Activated T-cell treated with anti-CD3 and anti-CD28 coated beads for 24 hours (primary cell): ENCODE data around the gene COBLL1.

Experiments
- DNase-seq: peaks from one replicate; pipeline ENCODE4 v3.0.0-alpha.2; 2020; ENCODE audit warnings: low read depth

COBLL1 gene

DNA sequence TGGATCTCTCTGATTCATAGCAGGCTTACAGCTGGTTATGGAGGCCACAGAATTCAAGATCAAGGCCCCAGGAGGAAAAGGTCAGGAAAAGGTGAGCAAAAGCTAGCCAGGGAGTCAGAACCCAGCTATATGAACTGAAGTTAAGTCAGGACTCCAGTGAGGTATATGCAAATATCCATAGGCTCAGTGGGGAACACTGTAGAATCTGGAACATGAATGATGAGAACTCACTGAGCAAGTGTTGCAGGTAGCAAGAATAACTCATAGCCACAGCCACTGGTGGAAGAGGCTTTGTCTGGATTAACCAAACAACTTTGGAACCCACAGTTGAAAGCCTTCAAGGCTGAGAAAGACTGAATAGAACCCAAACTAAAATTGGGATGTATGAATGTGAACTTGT lies 24.7 kb downstream of the COBLL1 start:
- no peak for DNase-seq

DNA sequence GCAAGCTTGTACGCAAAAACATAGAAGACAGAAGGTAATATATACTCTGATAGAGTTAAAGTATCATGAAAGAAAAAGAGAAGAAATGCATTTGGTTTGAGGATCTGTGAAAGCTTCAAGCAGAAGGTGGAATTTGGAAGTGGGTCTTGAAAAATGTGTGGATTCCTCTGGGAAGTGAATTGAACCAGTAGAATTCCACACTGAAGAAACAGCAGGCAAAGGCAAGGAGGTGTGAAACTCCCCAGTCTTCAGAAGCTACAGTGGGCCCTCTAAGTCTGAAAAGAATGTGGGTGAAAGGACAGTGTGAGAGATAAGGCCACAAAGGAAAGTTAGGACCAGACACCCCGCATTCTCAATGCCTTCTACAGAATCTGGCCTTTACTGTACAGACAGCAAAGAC lies 25.6 kb downstream of the COBLL1 start:
- DNase-seq, result no peak

DNA sequence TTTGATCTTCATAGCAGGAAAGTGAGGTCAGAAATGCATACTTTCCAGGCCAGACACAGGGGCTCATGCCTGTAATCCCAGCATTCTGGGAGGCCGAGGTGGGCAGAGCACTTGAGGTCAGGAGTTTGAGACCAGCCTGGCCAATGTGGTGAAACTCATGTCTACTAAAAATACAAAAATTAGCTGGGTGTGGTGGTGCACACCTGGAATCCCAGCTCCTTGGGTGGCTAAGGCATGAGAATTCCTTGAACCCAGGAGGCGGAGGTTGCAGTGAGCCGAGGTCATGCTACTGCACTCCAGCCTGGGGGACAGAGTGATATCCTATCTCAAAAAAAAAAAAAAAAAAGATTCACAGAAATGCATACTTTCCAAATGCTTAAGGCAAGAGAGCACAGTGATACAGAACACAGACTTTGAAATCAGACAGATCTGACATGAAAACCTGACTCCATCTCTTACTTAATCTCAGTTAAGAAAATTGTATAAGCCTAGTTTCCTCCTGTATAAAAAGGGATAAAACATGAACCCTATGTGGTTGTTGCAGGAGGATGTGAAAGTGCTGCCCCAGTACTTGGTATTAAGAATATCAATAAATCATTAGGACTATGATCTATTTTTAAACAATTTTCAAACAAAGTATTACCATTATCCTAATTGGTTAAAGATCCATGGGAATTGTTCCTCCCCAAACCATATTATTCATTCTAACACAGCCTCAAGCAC lies 26.4 kb downstream of the COBLL1 start:
- DNase-seq, result no peak

DNA sequence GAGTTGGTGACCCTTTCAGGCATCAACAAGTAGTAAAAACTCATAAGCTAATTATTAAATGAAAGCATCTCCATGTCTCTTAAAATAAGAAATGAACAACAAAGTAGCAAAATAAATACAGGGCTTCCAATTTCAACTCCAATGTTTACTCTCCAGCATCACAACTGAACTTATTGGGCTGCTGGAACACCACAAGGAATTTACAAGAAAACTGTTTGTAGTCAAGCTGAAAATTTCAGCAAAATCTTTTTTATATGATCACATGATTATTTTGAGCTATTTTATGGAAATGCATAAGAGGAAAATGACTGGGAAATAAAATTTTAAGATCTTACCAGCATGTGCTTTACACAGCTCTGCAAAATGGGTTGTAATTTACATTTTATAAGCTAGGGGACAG lies 28.1 kb downstream of the COBLL1 start:
- no peak for DNase-seq

DNA sequence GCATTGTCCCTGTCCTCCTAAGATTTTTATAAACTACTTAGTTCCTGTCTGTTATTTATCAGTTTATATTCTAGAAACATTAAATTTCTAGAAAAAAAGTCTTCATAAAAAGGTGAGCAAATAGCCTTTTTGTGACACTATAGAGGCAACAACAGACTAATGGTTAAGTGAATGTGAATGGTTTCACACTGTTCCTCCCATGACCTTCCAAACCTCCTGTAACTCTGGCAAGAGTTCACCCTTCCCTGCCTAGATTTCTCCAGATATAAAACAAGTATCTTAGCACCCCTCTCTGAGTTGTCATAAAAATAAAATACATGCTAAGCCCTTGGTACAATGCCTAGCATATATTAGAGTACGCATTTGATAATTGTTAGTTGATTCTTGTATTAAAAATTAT lies 29.2 kb downstream of the COBLL1 start:
- no peak for DNase-seq

DNA sequence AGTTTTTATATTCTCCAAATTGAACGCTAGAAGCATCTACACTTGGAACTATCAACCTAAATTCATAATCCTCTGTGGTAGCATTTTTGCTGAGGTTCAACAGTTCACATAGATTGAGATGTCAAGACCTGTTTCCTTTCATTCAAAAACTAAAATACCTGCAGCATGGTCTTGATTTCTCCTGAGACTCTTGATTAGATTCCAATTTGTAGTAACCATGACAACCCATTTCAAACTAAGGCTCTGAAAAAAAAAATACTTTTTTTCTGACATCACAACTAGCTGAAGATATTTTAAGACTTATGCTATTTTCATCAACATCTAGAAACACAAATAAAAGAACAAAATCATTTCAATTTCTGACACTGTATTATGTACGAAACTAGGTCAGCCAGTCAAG lies 29.8 kb downstream of the COBLL1 start:
- no peak for DNase-seq

DNA sequence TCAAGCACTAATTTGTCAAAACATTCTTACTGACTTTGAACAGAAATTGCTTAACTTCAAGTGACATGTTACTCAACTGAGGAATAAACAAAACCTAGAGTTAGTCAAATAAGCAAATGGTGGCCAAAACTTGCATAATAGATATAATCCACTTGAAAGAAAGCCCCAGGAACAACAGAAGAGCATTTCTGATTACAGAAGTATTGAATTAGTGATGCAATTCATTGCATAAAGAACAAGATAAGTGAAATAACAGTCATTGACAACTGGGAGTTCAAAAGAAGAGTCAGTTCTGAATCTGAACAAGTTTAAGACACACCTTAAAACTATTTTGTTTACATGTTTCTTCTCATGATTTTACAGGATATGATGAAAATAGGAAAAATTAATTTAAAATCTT lies 30.8 kb downstream of the COBLL1 start:
- DNase-seq, result no peak

DNA sequence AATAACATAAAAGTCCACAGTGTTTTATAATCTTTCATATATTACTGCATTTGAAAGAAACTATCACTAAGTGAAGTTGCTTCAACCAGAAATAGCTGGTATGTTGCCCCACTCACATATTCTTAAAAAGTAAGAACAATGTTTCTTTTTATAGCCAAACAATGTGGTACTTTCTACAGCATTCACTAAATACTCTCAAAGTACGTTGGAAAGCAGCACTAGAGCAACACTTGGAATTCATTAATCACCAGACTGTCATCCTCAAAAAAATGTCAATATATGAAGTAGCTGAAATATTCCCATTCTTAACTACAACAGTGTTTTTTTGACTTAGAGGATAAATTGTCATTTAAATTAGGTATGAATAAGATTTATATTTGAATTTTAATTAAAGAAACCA lies 32.8 kb downstream of the COBLL1 start:
- DNase-seq, result no peak

DNA sequence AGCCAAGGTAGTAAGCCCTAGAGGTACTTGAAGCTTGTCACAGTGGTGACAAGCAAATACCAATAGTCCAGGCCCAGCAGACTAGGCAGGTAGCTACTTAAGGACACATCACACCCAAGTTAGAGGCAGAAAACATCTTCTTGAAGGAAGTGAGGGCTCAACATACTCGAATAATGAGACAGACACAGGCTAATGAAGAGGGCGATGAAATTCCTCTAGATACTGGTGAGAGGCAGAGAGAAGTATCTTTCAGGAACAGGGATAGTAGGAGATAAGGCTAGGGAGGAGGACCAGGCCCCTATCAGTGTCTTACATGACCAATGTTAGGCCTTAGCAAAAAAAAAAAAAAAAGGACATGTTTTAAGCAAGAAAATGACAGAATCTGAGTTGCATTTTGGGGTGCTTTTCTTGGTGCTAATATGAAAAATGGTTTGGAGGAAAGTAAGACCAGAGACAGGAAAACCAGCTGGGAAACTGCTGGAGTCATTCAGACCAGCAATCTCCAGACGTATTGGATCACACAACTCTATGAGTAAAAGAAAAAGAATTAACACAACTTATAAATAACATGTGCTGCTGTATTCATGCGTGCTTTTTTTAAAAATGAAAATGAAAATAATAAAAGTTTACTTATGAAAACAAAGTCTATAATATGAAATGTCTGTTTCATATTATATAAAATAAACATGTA lies 37.7 kb downstream of the COBLL1 start:
- no peak for DNase-seq

DNA sequence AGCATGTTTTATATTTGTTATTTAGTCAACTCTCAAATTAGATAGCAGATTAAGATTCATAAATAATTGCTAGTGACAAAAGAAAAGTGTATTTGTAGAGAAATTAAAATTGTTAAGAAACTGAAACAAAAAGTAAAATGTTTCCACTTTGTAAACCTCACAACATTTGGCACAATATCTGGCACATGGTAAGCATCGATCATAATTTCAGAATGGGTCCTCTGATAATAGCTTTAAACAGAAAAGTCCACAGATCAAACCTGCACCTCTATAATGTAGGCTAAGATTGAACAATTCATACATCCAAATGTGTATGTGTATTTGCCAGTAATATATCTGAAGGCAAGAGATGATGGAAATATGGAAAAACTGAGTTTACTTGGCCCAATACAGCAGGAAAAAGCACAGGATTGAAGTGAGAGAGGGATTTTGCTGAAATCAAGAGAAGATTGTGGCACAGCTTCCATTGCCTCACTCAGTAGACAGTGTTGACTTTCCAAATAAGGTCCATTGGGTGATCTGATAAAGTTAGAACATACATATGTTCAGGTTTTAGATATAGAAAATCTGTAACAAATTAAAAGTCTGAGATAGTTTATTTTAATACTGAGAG lies 39.4 kb downstream of the COBLL1 start:
- no peak for DNase-seq

DNA sequence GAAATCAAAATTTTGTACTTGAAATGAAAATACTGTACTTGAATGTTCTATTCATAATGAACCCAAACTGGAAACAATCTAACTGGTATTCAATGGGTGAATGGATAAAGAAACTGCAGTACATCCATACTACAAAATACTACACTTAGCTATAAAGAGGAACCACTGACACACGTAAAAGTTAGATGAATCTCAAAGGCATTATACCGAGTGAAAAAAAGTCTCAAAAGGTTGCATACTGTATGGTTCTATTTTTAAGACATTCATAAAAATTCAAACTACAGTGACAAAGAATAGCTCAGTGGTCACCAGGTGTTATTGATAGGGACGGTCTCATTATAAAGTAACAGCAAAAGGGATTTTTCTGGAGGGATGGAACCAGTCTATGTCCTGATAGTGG lies 41.1 kb downstream of the COBLL1 start:
- DNase-seq, result no peak

DNA sequence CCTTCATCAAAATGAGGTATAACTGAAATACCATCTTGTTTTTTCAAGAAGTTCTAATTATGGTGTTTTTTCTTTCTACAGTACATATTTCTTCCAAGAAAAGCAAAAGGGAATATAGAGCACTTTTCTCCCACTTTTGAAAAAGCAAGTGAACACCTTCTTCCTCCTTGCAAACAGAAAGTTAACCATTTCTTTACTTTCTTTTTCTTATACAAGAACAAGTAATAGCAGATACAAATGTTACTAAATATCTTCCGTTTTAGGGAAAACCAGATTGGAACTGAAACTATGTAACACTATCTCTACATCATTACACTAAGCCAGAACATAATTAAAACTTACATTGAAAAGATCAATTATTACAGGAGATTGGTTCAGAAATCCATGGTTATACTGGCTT lies 44.0 kb downstream of the COBLL1 start:
- DNase-seq, result no peak

DNA sequence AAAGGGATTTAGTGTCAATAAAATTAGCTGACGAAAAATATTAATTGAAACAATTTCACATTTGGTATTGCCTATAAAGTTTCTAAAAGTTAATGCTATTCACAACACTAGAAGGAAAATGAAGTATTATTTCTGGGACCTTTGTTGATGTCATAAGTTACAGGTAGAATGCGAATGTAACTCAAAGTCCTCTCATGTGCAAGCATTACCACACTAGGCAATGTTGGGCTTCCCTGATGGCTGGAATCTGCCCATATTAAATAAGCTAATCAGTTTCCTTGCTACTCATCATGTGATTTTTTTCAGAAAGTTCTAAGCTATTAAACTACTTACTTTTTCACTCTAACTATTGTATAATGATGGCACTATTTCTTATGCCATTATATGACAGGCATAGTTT lies 44.6 kb downstream of the COBLL1 start:
- no peak for DNase-seq

DNA sequence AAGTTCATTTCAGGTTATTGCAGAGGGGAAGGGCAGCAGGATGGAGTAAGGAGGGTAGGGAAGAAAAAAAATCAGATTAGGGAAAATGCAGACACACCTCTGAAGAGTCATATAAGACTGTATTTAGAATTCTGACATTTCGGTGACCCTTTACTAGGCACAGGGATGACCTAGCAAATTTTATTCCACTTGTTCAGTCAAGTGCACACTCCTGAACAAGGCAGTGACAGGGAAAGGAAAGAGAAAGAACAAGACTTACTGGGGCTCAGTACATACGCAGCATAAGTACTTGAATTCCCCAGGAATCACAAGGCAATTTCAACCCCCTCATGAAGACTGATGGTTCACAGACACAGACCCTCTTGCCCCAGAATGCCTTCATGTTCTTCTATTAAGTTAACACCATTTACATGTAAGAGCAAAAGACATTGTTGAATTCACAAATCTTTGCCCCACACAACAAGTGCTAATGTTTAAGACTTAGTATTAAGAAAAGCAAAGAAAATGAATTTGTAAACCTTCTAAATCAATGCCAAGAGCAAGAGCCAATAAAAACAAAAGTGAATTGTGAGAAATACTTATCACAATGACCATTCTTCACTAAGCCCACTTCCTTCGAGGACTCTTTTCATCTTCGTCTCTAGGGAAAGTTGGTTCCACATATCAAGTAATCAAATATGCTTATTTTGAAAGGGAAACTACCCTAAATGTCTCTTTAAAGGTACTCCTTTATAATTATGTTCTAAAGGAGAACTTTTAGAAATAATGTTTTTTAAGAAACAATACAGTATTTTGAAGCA lies 47.0 kb downstream of the COBLL1 start:
- no peak for DNase-seq

DNA sequence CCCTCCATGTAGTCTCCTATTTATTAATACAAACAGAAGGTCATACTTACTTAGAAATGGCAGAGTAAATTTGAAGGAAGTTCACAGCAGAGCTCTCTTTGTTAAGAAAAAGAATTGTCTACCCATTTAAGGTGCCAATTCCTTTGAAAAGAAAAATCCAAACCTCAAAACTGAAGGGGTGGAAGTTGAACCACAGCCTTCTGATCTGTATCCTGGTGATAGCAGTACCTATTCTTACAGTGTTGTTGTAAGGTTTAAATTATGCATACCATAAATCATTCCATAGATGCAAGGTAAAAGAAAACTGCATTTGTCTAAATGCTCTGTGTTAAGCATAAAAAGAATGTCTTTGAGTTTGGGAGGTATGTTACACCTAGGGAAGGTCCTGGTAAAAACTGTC lies 47.6 kb downstream of the COBLL1 start:
- DNase-seq, result no peak

DNA sequence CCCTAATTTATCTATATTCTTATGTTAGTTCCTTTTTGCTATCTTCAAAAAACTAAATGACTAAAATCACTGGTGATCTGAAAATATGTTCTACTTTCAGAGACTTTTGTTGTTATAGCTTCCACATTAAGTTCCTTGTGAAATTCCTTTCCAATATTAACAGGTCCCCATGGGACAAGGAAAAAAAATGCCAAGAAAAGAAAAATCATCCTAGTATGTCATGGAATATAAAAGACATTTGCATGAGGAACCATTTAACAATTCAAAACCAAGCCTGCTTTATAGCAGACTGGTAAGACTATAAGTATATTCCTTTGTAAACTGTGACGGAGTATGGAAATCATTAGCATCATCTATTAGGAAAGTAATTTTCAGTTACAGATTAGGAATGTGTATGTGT lies 48.1 kb downstream of the COBLL1 start:
- no peak for DNase-seq

DNA sequence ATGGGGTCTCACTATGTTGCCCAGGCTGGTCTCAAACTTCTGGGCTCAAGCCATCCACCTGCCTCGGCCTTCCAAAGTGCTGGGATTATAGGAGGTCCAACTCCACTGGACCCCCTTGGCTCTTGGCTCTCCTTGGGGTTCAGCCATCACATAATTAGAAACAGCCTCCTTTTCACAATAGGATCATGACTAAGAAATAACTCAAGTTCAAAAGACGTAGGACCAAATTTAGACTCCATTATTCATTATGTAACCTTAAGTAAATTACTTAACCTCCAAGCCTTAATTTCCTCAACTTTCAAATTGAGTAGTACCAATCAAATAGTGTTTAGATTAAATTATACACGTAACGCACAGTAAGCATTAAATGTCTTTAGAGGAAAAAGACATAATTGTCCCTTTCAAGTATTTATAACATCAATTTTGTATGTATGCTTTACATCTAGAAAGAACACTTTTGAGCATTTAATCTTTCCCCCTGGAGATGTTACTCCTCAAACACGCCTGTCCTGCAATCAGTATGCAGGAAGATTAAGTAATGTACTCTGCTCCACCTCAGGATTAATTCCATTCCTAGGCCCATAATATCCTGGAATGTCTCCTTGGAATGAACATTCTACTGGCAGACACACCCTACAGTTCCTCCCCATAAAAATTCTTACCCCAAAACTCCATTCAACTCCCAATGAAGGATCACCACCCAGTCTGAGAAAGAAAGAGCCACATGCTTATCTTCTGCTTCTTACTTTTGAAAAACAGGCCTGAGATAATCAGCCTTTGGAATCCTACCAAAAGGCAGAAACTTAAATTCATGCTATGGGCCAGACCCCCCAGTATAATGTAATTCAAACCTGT lies 49.1 kb downstream of the COBLL1 start:
- DNase-seq, result no peak

DNA sequence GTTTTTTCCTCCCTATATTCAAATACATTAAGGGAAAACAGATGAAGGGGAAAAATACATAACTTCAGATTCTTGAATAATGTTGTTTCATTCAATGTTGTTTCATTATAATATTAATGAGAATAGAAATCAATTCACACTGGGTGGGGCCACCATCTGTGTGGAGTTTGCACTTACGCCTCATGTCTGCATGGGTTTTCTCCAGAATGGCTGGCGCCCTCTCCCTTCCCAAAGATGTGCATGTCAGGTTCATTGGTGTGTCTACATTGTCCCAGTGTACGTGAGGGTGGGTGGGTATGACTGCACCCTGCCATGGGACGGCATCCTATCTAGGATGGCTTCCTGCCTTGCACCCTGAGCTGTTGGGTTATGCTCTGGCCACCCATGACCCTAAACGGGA lies 51.7 kb downstream of the COBLL1 start:
- DNase-seq, result no peak

DNA sequence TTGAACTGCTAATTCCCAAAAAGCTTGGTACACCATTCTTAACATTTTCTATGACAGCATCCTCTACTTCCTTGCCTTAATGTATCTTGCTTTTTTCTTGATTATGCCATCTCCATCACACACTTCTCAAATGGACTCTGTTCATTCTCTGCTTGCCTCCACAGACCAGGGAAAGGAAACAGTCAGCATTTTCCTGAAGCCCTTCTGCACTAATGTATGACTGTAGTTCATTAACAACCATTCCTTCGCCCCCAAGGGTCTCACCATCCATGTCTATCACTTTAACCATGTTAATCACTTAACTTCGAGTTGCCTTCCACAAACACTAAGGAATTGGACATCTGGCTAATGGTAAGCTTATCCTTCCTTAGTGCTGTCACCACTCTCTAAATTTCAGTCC lies 54.8 kb downstream of the COBLL1 start:
- no peak for DNase-seq

DNA sequence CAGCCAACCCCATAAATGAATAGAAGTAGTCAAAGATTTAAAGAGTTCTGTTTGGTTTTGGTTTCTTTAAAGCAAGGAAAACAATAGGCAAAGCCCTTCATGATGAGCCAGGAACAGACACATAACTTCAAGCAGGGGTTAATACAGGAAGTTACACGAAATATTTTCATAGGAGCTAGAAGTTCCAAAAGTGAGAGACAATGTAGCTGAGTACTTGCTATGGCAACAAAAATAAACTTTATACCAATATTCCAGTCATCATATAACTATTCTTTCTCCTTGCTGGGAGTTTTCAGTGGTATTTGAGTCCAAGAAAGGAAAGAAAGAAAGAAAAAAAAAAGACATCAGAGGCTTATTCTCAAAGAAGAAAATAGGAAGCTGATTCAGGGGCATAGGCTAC lies 56.2 kb downstream of the COBLL1 start:
- no peak for DNase-seq

DNA sequence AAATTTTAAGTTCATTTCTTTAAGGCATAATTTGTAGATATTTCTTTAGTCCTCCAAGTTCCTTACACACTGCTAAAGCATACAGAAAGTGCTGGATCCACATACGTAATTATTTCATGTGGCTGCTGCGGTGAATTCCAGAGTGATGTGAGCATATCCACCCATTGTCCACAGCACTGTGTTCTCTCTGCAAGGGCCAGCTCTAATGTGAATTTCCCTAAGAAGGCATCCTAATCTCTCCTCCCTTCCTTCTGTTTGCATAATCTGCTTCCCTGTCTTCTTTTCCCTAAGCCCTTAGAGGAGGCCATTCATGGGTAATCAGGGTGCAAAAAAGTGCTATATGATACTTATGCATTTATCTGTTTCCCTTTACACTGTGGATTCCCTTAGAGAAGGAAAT lies 57.2 kb downstream of the COBLL1 start:
- DNase-seq, result no peak

DNA sequence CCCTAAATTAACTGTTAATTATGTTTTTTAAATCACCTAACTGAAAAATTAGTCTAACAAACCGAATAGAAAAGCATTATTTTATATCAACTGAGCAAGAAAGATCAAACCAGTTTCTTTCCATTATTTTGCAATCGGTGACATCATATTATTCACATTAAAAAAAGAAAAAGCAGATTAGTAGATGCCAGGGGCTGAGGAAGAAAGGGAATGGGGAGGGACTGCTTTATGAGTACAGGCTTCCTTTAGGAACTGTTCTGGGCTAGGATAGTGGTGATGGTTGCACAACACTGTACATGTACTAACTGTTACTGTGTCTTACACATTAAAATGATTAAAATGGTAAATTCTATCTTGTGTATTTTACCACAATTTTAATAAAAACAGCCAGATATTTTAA lies 59.3 kb downstream of the COBLL1 start:
- DNase-seq, result no peak
